ENCODE data around the gene ADAM19.

The ADAM19 gene

GRCh38 chr5:157516006-157516405 is 59.6 kb downstream of the ADAM19 start:
- peak; percentile 76 for DNase-seq (ENCODE audit: insufficient read length, low spot score)
- no peak for TF ChIP-seq POLR2A (IDR thresholded peaks at IDR 0.05; ENCODE audit: low read depth, low read length)
- FAIRE-seq = peak; percentile 80

- TF ChIP-seq POLR2A (IDR thresholded peaks at IDR 0.05; ENCODE audit: low read depth, low read length) = no peak
- no peak for FAIRE-seq
- no peak for DNase-seq (ENCODE audit: insufficient read length, low spot score)
Measured at GRCh38 chr5:157514974-157515373, 60.6 kb downstream of the ADAM19 start.

- no peak for TF ChIP-seq POLR2A (IDR thresholded peaks at IDR 0.05; ENCODE audit: low read depth, low read length)
- no peak for DNase-seq (ENCODE audit: insufficient read length, low spot score)
- no peak for FAIRE-seq
Measured at GRCh38 chr5:157513182-157513581, 62.4 kb downstream of the ADAM19 start.

GRCh38 chr5:157511651-157512644 is 63.6 kb downstream of the ADAM19 start:
- FAIRE-seq = peak; percentile 90
- no peak for TF ChIP-seq POLR2A (IDR thresholded peaks at IDR 0.05; ENCODE audit: low read depth, low read length)
- peak; percentile 83 for DNase-seq (ENCODE audit: insufficient read length, low spot score)

- FAIRE-seq = no peak
- DNase-seq (ENCODE audit: insufficient read length, low spot score) = no peak
- TF ChIP-seq POLR2A (IDR thresholded peaks at IDR 0.05; ENCODE audit: low read depth, low read length) = no peak
Measured at GRCh38 chr5:157510682-157511081, 64.9 kb downstream of the ADAM19 start.

GRCh38 chr5:157509587-157509986 is 66.0 kb downstream of the ADAM19 start:
- FAIRE-seq (no peak), DNase-seq (ENCODE audit: insufficient read length, low spot score) (no peak)
- no peak for TF ChIP-seq POLR2A (IDR thresholded peaks at IDR 0.05; ENCODE audit: low read depth, low read length)

GRCh38 chr5:157509093-157509492 is 66.5 kb downstream of the ADAM19 start:
- TF ChIP-seq POLR2A (IDR thresholded peaks at IDR 0.05; ENCODE audit: low read depth, low read length) = no peak
- no peak for FAIRE-seq

GRCh38 chr5:157506981-157507780 is 68.4 kb downstream of the ADAM19 start:
- TF ChIP-seq POLR2A (IDR thresholded peaks at IDR 0.05; ENCODE audit: low read depth, low read length) = no peak
- DNase-seq (ENCODE audit: insufficient read length, low spot score) (peak; percentile 54), FAIRE-seq (no peak)

More at GRCh38 chr5:157509093-157509492, 66.5 kb downstream of the ADAM19 start:
- no peak for DNase-seq (ENCODE audit: insufficient read length, low spot score)

- DNase-seq (ENCODE audit: insufficient read length, low spot score) (no peak), FAIRE-seq (no peak)
- no peak for TF ChIP-seq POLR2A (IDR thresholded peaks at IDR 0.05; ENCODE audit: low read depth, low read length)
Measured at GRCh38 chr5:157506066-157506590, 69.4 kb downstream of the ADAM19 start.

GRCh38 chr5:157505496-157505895 is 70.1 kb downstream of the ADAM19 start:
- TF ChIP-seq POLR2A (IDR thresholded peaks at IDR 0.05; ENCODE audit: low read depth, low read length) = no peak
- FAIRE-seq (no peak), DNase-seq (ENCODE audit: insufficient read length, low spot score) (no peak)

- no peak for FAIRE-seq
- no peak for TF ChIP-seq POLR2A (IDR thresholded peaks at IDR 0.05; ENCODE audit: low read depth, low read length)
- DNase-seq (ENCODE audit: insufficient read length, low spot score) = no peak
Measured at GRCh38 chr5:157504053-157504452, 71.5 kb downstream of the ADAM19 start.

GRCh38 chr5:157502143-157502647 is 73.4 kb downstream of the ADAM19 start:
- no peak for DNase-seq (ENCODE audit: insufficient read length, low spot score)
- FAIRE-seq = no peak
- TF ChIP-seq POLR2A (IDR thresholded peaks at IDR 0.05; ENCODE audit: low read depth, low read length) = no peak

GRCh38 chr5:157497875-157498611 is 77.5 kb downstream of the ADAM19 start:
- FAIRE-seq (no peak), DNase-seq (ENCODE audit: insufficient read length, low spot score) (no peak)
- TF ChIP-seq POLR2A (IDR thresholded peaks at IDR 0.05; ENCODE audit: low read depth, low read length) = no peak
